Measurements from ENCODE around the gene SIK2. TPM values are rescaled to one million over a fixed set of nuclear protein-coding genes. Genes with fewer than 3 reads are reported as not detected.
A peak's percentile ranks its signal among the peaks of the same experiment; 100 is the strongest.

The SIK2 gene
- total RNA-seq, 1 donor from 2014 or later, result 14.3 TPM

DNA sequence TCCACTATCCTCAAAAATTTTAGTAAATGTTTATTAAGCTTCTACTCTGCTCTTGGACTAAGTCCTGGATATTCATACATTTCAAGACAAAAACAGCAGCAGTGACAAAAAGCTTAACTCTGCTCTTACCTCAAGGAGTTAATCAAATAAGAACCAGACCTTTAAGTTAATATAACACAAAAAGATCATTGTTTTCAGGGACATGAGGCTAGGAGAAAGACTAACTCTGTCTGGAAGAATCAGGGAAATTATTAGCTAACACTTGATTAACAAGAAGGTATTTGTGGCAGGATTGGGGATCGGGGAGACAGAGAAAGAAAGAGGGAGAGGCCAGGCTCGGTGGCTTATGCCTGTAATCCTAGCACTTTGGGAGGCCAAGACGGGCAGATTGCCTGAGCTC lies 89.5 kb downstream of the SIK2 start:
- Histone ChIP-seq H3K79me2 (ENCODE audit: insufficient read depth, low read length) (no peaks in the 10 kb centered on the region), H3K27ac (ENCODE audit: low read depth, low read length) (no peak overlapping the region), H3K27me3 (ENCODE audit: insufficient read depth, low read length) (no peaks in the 10 kb centered on the region), H3K4me1 (ENCODE audit: insufficient read depth, low read length) (peaks cover 21% of the 10 kb centered on the region), H2AFZ (ENCODE audit: low read depth, low read length) (no peak overlapping the region), H3K9me3 (ENCODE audit: insufficient read depth, low read depth, low read length) (no peaks in the 10 kb centered on the region), H3K4me2 (ENCODE audit: low read length) (no peak overlapping the region), H3K9ac (ENCODE audit: low read length) (no peak overlapping the region), H3K4me3 (ENCODE audit: insufficient read depth, low read depth, low read length) (no peak overlapping the region), H3K36me3 (ENCODE audit: insufficient read depth, low read length) (peaks cover 6% of the 10 kb centered on the region), H4K20me1 (ENCODE audit: insufficient read depth, low read length) (no peaks in the 10 kb centered on the region)
- Mint-ChIP-seq H3K4me1 (ENCODE audit: low read depth, unreplicated experiment) (peaks cover 11% of the 10 kb centered on the region), H3K4me3 (ENCODE audit: unreplicated experiment) (no peak overlapping the region), H3K27me3 (ENCODE audit: low read depth, unreplicated experiment) (no peaks in the 10 kb centered on the region), H3K9me3 (ENCODE audit: unreplicated experiment) (no peaks in the 10 kb centered on the region), H3K27ac (ENCODE audit: unreplicated experiment) (peak overlapping the region; percentile 16), H3K36me3 (ENCODE audit: low read depth, unreplicated experiment) (peaks cover 6% of the 10 kb centered on the region)
- DNase-seq (ENCODE audit: low read depth) (no peak), FAIRE-seq (no peak)
- no peak for TF ChIP-seq EZH2 (IDR thresholded peaks at IDR 0.05; ENCODE audit: insufficient read depth, low read length)
- no peak for TF ChIP-seq CTCF (IDR thresholded peaks at IDR 0.05; ENCODE audit: insufficient read depth, low read depth, low read length)

- Histone ChIP-seq H3K4me3 (ENCODE audit: insufficient read depth, low read depth, low read length) (no peak overlapping the region), H3K4me2 (ENCODE audit: low read length) (no peak overlapping the region), H2AFZ (ENCODE audit: low read depth, low read length) (no peak overlapping the region), H3K9me3 (ENCODE audit: insufficient read depth, low read depth, low read length) (no peaks in the 10 kb centered on the region), H3K36me3 (ENCODE audit: insufficient read depth, low read length) (peaks cover 6% of the 10 kb centered on the region), H3K27ac (ENCODE audit: low read depth, low read length) (no peak overlapping the region), H3K27me3 (ENCODE audit: insufficient read depth, low read length) (no peaks in the 10 kb centered on the region), H3K9ac (ENCODE audit: low read length) (no peak overlapping the region), H3K79me2 (ENCODE audit: insufficient read depth, low read length) (no peaks in the 10 kb centered on the region), H4K20me1 (ENCODE audit: insufficient read depth, low read length) (no peaks in the 10 kb centered on the region), H3K4me1 (ENCODE audit: insufficient read depth, low read length) (peaks cover 21% of the 10 kb centered on the region)
- FAIRE-seq (no peak), DNase-seq (ENCODE audit: low read depth) (no peak)
- H3K36me3 Mint-ChIP-seq (ENCODE audit: low read depth, unreplicated experiment), result peaks cover 5% of the 10 kb centered on the region
- peaks cover 11% of the 10 kb centered on the region for H3K4me1 Mint-ChIP-seq (ENCODE audit: low read depth, unreplicated experiment)
- no peak overlapping the region for H3K4me3 Mint-ChIP-seq (ENCODE audit: unreplicated experiment)
- H3K27me3 Mint-ChIP-seq (ENCODE audit: low read depth, unreplicated experiment), result no peaks in the 10 kb centered on the region
- TF ChIP-seq CTCF (IDR thresholded peaks at IDR 0.05; ENCODE audit: insufficient read depth, low read depth, low read length) (no peak), EZH2 (IDR thresholded peaks at IDR 0.05; ENCODE audit: insufficient read depth, low read length) (no peak)
- H3K27ac Mint-ChIP-seq (ENCODE audit: unreplicated experiment), result no peak overlapping the region
- no peaks in the 10 kb centered on the region for H3K9me3 Mint-ChIP-seq (ENCODE audit: unreplicated experiment)
Observed at GRCh38 chr11:111693224-111693937, 91.1 kb downstream of the SIK2 start.

- DNase-seq (ENCODE audit: low read depth), result peak; percentile 98
- H3K79me2 ChIP-seq (ENCODE audit: insufficient read depth, low read length), result no peaks in the 10 kb centered on the region
Observed at GRCh38 chr11:111694851-111695250, 92.6 kb downstream of the SIK2 start.

More at GRCh38 chr11:111694851-111695250, 92.6 kb downstream of the SIK2 start:
- Mint-ChIP-seq H3K36me3 (ENCODE audit: low read depth, unreplicated experiment) (peaks cover 2% of the 10 kb centered on the region), H3K27ac (ENCODE audit: unreplicated experiment) (no peak overlapping the region), H3K4me3 (ENCODE audit: unreplicated experiment) (no peak overlapping the region), H3K4me1 (ENCODE audit: low read depth, unreplicated experiment) (peaks cover 11% of the 10 kb centered on the region), H3K27me3 (ENCODE audit: low read depth, unreplicated experiment) (no peaks in the 10 kb centered on the region), H3K9me3 (ENCODE audit: unreplicated experiment) (no peaks in the 10 kb centered on the region)
- H3K27ac ChIP-seq (ENCODE audit: low read depth, low read length), result peak overlapping the region; percentile 64
- H3K36me3 ChIP-seq (ENCODE audit: insufficient read depth, low read length), result no peaks in the 10 kb centered on the region
- no peak overlapping the region for H3K4me3 ChIP-seq (ENCODE audit: insufficient read depth, low read depth, low read length)
- no peaks in the 10 kb centered on the region for H3K27me3 ChIP-seq (ENCODE audit: insufficient read depth, low read length)
- H3K4me1 ChIP-seq (ENCODE audit: insufficient read depth, low read length), result peaks cover 21% of the 10 kb centered on the region
- H3K9ac ChIP-seq (ENCODE audit: low read length), result peak overlapping the region; percentile 26
- no peaks in the 10 kb centered on the region for H3K9me3 ChIP-seq (ENCODE audit: insufficient read depth, low read depth, low read length)
- no peak for TF ChIP-seq EZH2 (IDR thresholded peaks at IDR 0.05; ENCODE audit: insufficient read depth, low read length)
- no peak for TF ChIP-seq CTCF (IDR thresholded peaks at IDR 0.05; ENCODE audit: insufficient read depth, low read depth, low read length)
- H2AFZ ChIP-seq (ENCODE audit: low read depth, low read length), result no peak overlapping the region
- no peaks in the 10 kb centered on the region for H4K20me1 ChIP-seq (ENCODE audit: insufficient read depth, low read length)
- peak; percentile 63 for FAIRE-seq
- peak overlapping the region; percentile 63 for H3K4me2 ChIP-seq (ENCODE audit: low read length)
